COLO668 (cell line): ENCODE data around the gene UBE2H.
"Not testable (repeated sequence)": the region's sequence is repeated elsewhere in the genome, so short reads cannot be mapped to it uniquely, and the experiment has no call there.

Experiments used
- DNase-seq: peaks from one replicate; lab custom pipeline; 2025; ENCODE audit not compliant: unreplicated experiment; lab: John Stamatoyannopoulos, UW

The UBE2H gene

DNA sequence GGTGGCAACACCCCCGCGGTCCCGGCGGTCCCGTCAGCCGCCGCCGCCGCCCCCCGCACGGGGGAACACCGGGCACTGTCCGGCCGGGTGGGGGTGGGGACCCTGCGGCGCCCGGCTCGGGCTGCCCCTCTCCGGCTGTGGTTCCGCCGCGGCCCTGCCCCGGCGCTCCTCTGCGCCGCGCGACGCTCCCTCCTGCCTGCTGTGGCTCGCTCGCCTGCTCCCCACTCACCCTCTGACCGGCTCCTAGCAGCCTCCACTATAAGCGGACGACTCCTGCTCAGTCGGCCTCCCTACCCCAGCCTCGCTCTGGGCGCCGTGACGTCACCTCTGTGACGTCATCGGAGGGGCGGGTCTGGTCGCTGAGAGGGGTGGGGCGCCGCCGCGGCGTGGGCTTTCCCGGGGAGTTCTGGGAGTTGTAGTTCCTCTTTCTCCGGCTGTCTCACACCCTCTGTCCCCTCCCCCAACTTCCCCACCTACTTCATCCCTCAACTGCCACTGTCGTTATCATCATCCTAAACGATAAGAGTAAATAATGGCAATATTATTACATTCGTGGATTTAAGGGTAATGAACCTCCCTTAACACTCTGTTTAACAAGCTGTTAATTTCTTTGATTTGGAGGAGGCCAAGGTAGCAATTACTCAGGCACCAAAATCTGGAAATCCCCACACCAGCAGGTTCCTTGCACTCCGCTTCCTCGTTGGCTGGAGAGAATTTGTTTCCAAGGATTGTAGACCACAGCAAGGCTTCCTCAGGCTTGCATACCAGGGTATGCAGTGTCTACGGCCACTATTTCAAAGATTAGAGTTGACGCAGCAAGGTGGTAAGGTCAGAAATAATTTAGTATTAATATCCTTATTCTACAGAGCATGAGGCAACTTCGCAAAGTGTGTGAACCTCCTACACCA, at the start of gene UBE2H:
Gene UBE2H, minus strand, starts transcription at position 308 of the 908 bp plus-strand sequence. CDS start 405 bp downstream, outside the sequence.
- peak; percentile 90 for DNase-seq

DNA sequence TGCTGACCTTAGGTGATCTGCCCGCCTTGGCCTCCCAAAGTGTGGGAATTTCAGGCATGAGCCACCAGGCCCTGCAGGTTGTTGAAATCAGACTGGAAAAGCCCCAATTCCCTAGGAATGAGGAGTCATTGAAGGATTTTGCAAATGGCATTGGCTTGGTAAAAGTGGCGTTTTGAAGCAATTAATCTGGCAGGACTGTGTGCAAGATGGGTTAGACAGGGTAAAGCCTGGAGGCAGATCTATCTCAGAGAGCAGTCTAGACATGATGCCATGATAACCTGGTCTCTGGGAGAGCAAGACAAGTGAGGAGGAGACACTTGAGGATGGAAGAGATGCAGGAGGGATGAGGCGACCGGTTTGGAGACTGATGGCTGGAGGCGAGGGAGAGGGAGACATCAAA, 45.7 kb upstream of the UBE2H start:
- no peak for DNase-seq

DNA sequence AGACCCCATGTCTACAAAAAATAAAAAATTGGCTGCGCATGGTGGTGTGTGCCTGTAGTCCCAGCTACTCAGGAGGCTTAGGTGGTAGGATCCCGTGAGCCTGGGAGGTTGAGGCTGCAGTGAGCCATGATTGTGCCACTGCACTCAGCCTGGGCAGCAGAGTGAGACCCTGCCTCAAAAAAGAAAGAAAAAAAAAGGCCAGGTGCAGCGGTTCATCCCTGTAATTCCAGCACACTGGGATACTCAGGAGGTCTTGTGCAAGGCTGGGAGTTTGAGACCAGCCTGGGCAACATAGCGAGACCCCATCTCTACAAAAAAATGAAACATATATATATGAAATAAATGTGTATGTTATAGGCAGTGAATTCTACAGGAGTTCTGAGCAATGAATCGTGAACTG, 44.5 kb upstream of the UBE2H start:
- no peak for DNase-seq

DNA sequence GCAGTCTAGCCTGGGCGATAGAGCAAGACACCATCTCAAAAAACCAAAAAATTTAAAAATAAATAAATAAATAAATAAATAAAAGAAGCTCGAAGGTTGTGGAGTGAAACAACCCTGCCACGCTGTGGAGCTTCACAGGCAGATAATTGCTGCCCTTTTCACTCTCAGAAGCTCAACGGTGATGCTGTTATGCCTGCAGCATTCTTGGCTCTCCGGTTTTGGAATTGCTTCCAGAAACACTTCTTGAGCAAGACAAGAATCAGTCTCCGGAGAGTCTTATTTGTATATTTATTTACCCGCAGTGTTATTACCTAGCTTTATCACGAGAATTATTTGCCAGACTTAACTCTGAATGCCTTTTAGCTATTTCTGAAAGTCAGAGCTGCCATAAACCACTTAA, 40.5 kb upstream of the UBE2H start:
- DNase-seq: no peak

DNA sequence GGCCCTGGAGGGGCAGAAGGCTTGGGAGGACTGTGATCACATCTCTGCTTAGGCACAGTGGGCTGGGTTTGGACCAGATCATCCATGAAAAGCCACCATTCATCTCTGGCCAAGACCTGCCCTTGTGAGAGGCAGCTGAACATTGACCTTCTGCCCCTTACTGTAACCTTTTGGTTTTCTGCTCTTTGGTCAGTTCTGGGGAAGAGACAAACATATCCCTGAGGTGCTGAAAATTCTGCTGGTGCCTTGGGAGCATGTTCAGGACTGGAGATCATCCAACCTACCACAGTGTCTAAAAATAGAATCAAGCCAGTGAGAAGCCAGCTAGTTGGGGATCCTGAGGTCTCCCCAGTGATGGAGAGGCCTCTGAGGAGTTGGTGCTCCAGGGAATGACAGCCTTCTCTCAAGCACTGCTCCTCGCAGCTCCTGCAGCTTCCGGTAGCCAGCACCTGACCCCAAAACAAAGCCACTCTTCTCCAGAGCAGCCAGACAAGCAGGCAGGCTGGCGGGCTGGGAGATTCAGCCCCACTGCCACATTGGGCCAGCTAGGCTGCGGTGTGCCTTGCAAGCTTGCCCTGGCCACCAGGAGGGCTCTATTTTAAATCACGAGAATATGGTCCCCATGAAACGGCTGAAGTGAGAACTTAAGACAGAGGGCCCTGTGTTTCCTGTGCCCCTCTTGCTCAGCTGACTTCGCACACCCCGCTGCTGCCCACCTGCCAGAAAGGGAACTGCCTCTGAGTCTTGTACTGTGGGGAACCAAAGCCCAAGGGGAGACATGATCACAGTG, 37.8 kb upstream of the UBE2H start:
- DNase-seq: no peak

DNA sequence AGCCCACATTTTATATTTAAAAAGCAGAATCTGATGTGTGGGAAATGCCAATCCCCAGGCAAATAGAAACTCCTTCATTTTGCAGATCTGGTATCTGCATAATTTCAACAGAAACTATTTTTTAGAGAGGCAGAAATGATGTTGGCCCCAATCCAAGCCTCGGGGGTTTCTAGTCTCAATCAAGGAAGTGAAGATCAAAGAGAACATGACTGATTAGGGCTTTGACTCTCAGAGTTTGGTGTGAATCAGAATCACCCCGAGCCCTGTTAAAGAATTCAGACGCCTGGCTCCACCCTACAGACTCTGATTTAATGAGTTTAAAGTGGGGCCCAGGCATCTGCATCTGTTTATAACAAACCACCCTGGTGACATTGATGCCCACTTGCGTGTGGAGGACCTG, 36.7 kb upstream of the UBE2H start:
- DNase-seq: no peak

DNA sequence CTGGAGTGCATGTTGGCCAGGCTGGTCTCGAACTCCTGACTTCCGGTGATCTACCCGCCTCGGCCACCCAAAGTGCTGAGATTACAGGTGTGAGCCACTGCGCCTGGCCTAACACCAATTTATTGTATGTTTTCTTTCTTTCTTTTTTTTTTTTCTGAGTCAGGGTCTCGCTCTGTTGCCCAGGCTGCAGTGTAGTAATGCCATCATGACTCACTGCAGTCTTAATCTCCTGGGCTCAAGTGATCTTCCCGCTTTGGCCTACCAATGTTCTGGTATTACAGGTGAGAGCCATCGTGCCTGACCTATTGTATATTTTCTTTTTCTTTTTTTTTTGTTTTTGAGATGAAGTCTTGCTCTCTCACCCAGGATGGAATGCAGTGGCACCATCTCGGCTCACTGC, 33.8 kb upstream of the UBE2H start:
- no peak for DNase-seq

DNA sequence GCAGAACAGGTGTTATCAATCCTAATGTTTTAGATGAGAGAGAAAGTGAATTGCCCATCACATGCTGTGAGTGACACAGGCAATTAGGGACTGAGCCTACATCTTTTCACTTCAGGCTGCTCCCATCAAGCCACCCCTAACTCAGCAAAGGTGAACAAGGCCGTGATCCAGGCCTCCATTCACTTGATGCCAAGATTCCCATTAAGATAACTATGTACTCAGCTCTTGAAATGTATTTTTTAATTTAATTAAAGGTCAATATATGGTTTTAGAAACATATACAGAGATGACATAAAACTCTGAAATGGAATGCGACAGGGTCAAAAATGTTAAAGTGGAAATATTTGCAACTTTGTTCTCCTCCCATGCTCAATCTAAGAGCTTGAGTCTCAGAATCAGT, 27.9 kb upstream of the UBE2H start:
- no peak for DNase-seq

DNA sequence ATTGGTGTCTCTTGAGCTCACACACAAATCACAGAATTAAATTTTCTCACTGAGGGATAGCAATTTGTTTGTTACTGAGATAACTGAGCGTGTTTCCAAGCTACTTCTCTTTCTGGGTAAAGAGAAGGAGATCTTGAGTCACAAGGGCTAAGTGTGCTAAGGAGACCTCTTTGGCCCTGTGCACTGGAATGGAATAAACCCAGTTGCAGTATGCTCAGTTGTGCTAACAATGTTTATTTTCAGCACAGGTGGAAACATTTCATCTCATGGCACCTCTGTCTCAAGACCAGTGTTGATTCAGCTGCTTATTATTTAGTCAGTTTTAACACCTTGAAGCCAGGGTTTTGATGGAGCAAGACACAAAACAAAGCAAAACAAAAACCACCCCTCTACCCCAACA, 22.5 kb upstream of the UBE2H start:
- no peak for DNase-seq

DNA sequence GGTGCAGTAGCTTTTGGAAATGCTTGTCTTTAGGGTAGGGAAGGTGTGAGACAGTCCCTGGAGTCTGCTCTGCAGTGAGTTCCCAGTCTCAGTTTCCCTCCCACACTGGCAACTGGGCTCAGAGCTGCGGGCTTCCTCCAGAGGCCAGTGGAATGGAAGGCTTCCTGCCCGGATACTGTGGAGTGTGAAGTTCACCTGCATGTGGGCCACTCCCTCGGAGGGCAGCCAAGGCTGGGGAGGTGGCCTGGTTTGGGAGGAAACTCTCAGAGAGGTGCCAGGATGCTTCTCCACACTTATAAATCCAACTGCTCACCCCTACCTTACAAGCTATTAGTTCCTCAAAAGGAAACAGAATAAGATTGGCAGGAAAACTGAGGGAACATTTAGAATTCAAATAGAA, 18.1 kb upstream of the UBE2H start:
- DNase-seq: no peak

DNA sequence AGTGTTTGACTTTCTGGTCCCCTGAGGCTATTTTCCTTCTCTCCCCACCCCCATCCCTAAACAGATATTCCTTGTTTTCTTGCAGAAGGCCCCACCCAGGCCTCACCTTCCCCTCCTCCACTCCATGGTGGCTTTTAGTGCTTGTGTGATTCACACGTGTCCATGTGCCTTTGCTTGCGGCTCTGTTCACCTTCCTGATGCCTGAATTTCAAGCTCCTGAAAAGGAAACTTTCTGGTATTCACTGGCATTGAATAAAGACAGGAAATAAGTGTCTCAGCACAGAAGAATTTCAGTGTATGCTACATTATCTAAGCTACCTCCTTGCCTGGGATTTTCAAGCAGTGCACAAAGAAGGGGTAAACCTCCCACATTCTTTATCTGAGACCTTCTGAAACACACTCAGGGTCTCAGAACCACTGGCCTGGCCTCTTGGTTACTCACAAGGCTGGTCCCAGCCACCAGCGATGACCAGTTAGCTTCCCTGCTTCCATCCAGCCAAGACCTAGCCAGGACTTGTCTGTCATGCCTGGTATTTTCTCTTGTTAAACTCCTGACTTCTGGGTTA, 17.2 kb upstream of the UBE2H start:
- no peak for DNase-seq

DNA sequence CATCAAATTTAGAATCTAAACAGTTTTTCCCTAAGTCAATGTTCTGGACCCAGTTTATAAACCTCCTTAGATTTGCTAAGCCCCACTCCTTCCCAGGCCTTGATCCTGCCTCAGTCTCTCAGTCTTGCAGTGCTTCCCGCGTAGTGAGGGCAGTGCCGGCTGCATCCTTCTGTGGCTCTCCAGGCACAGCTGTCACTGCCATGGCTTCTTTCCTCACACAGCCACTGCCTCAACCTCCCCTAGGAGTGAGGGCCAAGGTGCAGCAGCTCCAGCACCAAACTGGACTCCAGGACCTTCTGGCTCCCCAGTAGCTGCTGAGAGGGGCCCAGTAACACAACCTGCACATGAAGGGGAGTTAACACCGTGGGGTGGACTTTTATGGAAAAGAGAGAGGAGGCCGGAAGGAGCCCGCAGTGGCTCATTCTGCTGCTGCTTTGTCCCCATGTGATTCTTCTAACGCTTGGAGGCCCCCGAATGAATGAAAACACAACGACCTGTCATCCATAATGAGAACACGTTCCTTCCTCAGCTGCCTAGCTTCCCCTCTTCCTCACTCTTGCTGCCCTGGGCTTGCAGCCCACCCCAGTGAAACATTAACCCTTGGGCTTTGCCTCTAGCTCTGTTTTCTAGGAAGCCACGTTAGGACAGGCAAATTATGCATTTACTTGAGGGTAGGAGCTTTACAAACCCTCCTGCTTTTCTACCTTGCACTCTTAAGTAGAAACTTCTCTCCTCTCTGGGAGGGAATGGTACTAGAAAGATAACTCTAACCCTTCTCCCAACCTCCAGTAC, 16.0 kb upstream of the UBE2H start:
- no peak for DNase-seq

DNA sequence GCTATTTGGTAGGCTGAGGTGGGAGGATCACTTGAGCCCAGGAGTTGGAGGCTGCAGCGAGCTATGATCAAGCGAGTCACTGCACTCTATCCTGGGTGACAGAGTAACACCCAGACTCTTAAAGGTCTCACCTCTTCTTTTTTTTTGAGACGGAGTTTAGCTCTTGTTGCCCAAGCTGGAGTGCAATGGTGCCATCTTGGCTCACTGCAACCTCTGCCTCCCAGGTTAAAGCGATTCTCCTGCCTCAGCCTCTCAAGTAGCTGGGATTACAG, 7.4 kb upstream of the UBE2H start:
- not testable (repeated sequence) for DNase-seq

DNA sequence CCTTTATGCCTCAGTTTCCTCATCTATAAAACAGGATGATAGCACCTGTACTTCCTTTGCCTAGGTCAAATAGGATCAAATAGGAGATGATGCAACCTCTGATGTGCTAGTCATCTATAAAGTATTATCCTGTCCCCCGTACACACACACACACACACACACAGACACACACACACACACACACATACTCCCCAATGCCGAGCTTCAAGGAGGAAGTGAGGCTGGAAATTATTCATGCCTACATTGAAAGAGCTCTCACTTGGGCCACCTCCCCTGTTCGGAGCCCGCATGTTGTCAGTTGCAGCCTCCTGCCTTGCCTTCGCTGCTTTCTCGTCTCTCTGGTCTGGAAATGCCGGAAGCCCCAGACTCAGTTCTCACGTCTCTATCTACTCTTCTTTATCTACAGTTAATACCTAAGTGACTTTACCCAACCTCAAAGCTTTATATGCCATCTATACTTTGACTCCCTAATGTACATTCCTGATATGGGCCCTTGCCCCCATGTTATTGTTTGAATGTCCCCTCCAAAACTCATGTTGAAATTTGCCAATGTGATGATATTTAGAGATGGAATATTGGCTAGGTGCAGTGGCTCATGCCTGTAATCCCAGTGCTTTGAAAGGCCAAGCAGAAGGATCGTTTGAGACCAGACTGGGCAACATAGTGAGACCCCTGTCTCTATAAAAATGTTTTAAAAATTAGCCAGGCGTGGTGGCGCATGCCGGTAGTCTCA, 6.9 kb upstream of the UBE2H start:
- DNase-seq: no peak

DNA sequence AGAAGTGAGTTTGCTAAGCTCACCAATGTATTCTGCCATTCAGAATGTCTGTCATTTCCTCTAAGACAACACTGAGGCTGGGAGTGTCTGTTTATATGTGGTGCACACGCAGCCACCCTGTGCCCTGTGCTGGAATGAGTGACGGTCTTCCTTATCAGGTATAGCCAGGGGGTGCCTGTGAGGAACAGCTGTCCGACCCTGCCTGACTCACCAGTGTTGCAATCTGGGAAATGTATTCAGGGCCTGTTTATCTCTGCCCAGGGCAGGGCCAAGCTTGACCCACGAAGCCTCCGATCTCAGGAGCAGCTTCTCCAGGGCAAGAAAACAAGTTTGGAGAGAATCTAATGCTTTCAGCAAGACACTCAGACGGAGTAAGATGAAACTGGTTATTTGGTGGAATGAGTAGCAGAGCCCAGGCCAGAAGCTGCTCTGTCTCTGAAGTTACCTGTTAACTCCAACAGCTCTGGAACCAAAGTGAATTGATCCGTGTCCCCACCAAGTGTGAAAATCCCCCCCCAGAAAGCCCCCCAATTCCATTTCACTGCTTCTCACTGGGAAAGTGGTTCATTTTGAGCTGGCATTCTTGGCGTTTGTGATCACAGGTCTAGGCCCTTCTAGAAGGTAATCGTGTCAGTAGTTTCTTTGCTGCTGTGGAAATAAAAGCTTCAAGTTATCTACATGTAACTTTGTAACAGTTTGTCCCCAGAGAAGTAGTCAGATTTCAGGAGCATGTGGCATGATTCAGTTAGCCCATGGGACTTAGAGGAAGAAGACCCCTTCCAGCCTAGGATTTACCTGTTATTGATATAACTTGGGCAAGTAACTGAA, 6.1 kb upstream of the UBE2H start:
- peak; percentile 14 for DNase-seq

DNA sequence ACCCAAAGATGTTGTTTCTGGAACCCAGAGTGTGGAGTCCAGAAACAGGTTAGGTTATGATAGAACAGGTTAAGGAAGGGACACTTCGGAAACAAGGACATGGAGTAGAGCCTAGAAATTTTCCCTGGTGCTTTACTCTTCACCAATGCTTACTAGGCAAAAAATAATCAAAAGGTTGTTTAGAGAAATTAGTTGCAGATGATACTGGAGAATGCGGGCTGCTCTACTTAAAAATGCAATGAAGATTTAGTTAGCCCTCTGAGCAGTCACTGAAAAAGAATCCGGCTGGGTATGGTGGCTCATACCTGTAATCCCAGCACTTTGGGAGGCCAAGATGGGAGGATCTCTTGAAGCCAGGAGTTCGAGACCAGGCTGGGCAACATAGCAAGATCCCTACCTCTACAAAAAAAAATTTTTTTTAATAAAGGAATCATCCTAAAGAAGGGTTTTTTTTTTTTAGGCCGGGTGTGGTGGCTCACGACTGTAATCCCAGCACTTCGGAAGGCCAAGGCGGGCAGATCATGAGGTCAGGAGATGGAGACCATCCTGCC, 3.3 kb upstream of the UBE2H start:
- DNase-seq: no peak

DNA sequence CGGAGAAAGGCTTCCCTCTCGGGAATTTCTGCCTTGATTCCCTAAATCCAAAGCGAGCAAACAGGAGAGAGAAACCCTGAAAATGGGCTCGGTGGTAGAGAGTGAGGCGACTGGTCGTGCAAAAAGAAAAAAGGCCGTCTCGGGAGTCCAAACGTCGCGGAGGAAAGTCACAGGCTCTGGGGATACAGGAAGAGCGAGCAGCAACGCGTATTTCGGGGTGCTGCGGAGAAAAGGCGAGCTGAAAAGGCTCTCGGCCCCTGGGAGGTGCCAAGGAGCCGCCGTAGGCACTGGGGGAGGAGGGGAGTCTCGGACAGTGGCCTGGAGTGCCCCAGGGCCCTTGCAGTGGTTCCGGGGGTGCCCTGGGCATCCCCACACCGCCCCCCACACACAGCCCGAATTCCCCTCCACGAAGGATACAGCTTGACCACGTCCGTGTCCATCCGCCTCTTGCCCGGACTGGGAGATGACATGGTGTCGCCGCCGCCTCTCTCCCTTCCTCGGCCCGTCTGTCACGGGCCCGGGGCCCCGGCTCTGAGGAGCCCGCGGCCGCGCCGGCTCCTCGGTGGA, 591 bp downstream of the UBE2H start:
- DNase-seq: peak; percentile 58

DNA sequence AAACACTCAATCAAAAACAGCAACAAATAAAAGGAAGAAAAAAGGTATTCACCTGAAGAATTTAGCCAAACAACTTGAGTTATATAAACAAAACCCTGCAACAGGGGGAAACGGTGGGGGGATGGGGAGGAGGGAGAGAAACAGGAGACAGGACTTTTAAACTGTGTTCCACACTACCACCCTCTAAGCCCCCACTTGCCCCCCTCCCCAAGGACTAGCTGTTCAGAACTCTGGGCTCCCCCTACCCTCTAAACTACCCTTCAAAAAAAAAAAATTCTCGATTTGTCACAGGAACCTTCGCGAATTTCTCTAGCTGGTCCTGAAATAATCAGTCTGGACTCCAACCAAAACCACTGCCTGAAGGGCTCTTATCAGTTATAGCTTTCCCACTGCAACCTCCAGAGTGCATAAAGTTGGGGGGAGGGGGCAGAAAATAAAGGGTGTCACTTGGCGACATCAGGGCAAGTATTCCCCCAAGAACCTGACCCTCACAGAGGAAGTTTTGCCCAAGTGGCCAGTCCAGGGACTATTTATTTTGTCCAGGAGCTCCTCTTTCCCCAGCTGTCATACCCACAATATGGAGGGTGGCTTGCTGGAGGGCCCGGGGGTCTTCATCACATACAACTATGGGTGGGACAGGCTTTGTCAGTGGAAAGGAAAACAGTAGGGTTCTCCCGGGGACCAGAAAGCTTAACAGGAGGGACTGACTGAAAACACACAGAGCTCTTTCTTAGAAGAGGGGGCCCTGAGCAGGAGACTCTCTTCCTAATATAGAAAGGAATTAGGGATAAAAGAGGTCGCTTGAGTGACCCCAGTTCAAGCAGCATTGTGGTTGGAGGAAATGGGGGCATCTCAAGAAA, 1.3 kb downstream of the UBE2H start:
- no peak for DNase-seq
